Prostate gland (tissue), 2 donors: Measurements from ENCODE around the gene LANCL3.

Source experiments
- POLR2AphosphoS5 ChIP-seq: sonication (generic); formaldehyde crosslinking; IDR thresholded peaks from one replicate; pipeline ENCODE4 v1.6.1; 2017; ENCODE audit warnings: antibody characterized with exemption
- TF ChIP-seq, protein P1 (sequence below), 4 experiments: fragments of 200-600 bp in 2 of 4; fragments of 450-650 bp in 2 of 4; sonication (generic) in 2 of 4; IDR thresholded peaks; 1 replicate in 3 of 4; 2 replicates in 1 of 4; pipeline ENCODE4 v1.5.1; 2016 to 2019; ENCODE audit warnings: antibody characterized with exemption in 4 of 4, mild to moderate bottlenecking in 2 of 4, moderate library complexity in 2 of 4

DNA sequence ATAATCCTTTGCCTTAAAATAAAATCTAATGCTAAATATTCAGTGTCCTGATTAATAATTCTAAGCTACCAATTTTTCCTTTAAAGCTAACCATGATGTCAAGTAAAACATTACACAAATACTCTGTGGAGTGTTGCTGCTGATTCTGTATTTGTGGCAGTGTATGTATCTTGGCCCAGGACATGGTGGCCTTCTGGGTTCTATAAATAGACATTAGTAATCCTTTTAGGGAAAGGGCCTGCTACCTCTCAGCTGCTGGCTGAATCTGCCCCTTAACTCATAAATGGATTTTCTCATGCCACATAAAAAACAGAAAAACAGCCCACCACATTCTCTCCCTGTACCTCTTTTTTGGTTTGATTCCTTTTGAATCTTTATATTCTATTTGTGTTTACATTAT lies 113.0 kb downstream of the LANCL3 start:
- TF ChIP-seq, protein P1, sequence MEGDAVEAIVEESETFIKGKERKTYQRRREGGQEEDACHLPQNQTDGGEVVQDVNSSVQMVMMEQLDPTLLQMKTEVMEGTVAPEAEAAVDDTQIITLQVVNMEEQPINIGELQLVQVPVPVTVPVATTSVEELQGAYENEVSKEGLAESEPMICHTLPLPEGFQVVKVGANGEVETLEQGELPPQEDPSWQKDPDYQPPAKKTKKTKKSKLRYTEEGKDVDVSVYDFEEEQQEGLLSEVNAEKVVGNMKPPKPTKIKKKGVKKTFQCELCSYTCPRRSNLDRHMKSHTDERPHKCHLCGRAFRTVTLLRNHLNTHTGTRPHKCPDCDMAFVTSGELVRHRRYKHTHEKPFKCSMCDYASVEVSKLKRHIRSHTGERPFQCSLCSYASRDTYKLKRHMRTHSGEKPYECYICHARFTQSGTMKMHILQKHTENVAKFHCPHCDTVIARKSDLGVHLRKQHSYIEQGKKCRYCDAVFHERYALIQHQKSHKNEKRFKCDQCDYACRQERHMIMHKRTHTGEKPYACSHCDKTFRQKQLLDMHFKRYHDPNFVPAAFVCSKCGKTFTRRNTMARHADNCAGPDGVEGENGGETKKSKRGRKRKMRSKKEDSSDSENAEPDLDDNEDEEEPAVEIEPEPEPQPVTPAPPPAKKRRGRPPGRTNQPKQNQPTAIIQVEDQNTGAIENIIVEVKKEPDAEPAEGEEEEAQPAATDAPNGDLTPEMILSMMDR (IDR thresholded peaks at IDR 0.05) = no peak
- TF ChIP-seq POLR2AphosphoS5 = no peak
